ELF-1 (cell line): Measurements from ENCODE around the gene ACTL6B.

Source experiments
- DNase-seq: peaks from one replicate; pipeline ENCODE4 v3.0.0-alpha.2; 2016; ENCODE audit warnings: low read depth, low spot score

ACTL6B gene

GRCh38 chr7:100627238-100627549 is 29.1 kb downstream of the ACTL6B start:
- DNase-seq = no peak

- DNase-seq = peak; percentile 44
Observed at GRCh38 chr7:100626530-100627237, 29.6 kb downstream of the ACTL6B start.

DNA sequence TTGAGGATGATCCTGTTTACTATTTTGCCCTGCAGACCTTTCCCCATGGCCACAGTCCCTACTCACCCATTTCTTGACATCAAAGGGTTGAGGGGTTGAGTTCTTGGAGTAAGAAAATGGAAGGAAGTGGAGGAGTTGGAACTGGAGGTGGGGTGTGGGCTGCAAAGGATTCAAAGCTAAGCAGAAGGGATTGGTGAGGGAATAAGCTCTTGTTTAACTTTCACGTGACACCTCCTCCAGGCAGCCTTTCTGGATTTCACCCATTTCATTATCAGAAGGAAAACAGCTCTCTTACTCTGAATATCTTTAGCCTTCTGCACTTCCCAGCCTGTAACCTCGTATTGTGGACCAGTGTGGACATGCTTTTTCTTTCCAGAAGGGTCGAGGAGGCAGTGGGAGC is 30.2 kb downstream of the ACTL6B start:
- DNase-seq = no peak

DNA sequence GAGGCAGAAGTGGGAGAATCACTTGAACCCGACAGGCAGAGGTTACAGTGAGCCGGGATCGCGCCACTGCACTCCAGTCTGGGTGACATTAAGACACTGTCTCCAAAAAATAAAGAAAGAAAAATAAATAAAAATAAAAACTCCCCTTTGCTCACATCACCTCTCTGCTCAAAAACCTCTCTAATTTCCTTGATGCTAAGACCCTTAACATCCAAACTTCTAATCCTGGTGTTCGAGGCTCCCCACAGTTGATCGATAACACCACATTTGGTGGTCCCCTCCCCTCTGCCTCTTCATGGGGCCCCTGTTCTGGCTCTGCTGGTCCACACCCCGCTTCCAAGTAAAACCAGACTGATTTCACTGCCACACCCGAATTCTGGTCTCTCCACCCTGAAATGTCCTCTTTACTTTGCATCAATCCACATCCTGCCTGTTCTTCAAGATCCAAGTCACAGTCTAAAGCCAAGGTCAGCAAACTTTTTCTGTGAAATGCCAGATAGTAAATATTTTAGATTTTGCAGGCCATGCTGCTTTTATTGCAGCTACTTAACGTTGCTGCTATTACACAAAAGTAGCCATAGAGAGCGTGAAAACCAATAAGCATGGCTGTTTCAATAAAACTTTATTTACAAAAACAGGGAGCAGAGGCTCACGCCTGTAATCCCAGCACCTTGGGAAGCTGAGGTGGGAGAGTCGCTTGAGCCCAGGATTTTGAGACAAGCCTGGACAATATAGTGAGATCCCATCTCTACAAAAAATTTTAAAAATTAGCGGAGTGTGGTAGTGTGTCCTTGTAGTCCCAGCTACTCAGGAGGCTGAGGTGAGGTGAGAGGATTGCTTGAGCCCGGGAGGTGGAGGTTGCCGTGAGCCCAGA is 32.1 kb downstream of the ACTL6B start:
- DNase-seq = no peak

- DNase-seq = no peak
Observed at GRCh38 chr7:100621554-100621953, 34.7 kb downstream of the ACTL6B start.

GRCh38 chr7:100620804-100621203 is 35.4 kb downstream of the ACTL6B start:
- DNase-seq = no peak

DNA sequence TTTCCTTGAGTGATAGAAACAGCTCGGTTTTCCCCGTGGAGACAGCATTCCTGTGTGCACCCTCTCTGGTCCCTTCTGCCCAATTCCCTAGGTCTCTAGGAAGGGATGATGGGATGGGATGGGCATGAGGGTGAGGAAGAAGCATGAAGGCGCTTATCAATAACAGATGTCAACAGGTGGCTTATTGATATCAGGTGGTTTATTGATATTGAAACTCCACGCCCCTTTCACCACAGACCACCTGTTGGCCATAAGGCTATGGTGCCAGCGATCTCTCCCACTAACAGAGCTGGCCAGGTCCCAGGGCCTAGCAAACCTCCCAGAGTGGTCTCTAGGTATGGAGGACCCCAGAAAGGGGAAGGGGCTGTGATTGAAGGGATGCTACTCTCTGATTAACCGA is 36.0 kb downstream of the ACTL6B start:
- no peak for DNase-seq

GRCh38 chr7:100614308-100614861 is 41.9 kb downstream of the ACTL6B start:
- DNase-seq = no peak

GRCh38 chr7:100613412-100614175 is 42.7 kb downstream of the ACTL6B start:
- DNase-seq = no peak

- peak; percentile 35 for DNase-seq
Observed at GRCh38 chr7:100612730-100613390, 43.4 kb downstream of the ACTL6B start.

GRCh38 chr7:100611983-100612729 is 44.1 kb downstream of the ACTL6B start, which contains the start of gene MOSPD3:
Gene MOSPD3 (plus strand): TSS chr7:100612540. CDS start chr7:100612792, 252 bp downstream.
- DNase-seq = peak; percentile 100

- no peak for DNase-seq
Observed at GRCh38 chr7:100609958-100610357, 46.3 kb downstream of the ACTL6B start.

DNA sequence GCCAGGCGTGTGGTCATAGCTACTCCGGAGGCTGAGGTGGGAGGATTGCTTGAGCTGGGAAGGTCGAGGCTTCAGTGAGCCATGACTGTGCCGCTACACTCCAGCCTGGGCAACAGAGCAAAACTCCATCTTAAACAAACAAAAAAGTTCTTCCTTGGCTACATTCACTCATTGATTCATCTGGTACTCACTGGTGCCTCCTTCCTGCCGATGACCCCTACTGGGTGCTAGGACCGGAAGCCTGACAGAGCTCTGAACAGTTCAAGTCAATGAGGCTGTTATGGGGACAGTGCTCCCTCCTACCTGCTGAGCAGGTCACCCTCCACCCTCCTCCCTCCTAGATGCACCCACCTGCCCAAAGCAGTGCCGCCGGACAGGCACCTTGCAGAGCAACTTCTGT is 49.1 kb downstream of the ACTL6B start:
- DNase-seq = no peak

- no peak for DNase-seq
Observed at GRCh38 chr7:100606313-100606712, 49.9 kb downstream of the ACTL6B start.

- DNase-seq = peak; percentile 46
Observed at GRCh38 chr7:100604976-100605911, 51.0 kb downstream of the ACTL6B start.

DNA sequence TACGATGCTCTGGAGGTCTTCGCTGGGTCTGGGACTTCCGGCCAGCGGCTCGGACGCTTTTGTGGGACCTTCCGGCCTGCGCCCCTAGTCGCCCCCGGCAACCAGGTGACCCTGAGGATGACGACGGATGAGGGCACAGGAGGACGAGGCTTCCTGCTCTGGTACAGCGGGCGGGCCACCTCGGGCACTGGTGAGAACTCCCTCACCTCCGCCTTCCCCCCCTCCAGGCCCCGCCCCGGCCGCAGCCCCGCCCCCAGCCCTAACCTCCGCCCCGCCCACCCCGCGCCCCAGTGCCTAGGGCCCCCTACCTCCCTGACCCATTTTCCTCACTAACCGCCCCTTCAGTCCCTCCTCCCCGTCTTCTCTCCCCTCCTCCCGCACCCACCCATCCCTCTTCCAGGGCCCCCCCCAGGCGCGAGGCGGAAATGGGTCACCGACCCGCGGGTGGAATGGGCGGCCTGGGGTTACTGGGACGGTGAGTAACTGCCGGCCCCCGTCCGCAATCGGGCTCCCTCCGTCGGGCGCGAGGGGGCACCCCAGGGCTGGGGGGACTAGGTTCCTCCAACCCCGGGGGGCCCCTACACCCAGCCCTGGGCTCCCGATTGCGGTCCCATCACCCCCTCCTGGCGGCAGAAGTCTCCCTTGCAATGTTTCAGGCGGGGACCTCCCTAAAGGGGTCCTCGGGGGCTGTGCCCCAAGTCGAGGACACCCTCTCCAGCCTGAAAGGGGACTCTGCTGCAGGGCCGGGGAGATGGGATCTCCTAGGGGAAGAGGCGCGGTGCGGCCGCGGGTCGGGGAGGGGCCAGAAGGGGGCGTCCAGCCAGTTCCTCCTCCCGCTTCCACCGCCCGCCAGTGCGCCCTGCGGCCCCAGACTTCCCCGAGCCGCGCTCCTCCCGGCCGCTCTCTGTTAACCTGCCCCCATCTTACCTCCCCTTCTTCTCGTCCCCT is 51.9 kb downstream of the ACTL6B start:
- DNase-seq = peak; percentile 84

- DNase-seq = peak; percentile 73
Observed at GRCh38 chr7:100603726-100604027, 52.6 kb downstream of the ACTL6B start.

- DNase-seq = peak; percentile 79
Observed at GRCh38 chr7:100602889-100603725, 53.1 kb downstream of the ACTL6B start.
